ENCODE measurements around the gene LMBR1L. TPM values are rescaled to one million over a fixed set of nuclear protein-coding genes. Genes with fewer than 3 reads are reported as not detected.
"Not testable (repeated sequence)": the region's sequence is repeated elsewhere in the genome, so short reads cannot be mapped to it uniquely, and the experiment has no call there.

The LMBR1L gene
- total RNA-seq, 1 experiment from 2014 or later, result 9.0 TPM

DNA sequence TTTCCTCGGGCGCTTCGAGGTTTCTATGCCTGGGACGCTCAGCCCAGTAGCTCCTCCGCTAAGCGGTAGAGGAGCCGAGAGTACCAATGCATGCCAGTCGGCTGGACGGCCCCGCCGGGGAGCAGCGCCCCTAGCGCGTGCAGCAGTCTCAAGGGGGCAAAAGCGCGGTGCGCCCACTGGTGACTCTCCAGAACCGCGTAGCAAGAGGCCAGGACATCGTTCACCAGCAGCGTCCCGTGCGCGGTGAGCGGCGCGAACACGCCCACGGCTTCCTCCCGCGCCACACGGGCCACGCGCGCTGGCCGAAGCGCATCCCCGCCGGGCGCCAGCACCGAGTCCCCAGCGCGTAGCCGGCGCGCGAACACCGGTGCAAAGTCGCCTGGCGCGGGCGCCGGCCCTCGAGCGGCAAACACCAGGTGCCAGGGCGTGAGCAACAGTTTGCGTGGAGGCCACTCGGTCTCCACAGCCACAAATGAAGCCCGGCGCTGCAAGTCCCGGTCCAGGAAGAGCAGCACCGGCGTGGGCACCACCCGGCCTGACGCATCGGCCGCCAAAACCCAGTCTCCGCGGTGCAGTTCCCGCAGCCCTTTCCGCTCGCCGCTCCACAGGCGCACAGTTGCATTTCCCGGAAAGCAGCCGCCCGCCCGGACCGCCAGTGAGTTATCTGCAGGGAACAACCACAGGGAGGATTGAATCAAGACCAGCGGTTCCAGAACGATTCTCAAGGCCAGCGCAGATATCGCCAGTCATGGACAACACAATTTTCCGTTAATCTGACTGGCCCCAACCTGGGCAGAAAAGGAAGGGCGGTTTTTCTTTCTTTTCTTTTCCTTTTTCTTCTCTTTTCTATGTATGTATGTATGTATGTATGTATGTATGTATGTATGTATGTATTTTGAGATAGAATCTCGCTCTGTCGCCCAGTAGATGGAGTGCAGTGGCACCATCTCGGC, 20.6 kb downstream of the LMBR1L start:
- Histone ChIP-seq H3K27me3 (replicated peaks) (peaks cover 65% of the 10 kb centered on the region), H3K4me1 (replicated peaks) (peaks cover 33% of the 10 kb centered on the region), H3K9me3 (replicated peaks) (no peaks in the 10 kb centered on the region), H3K27ac (no peak overlapping the region), H3K36me3 (no peaks in the 10 kb centered on the region), H3K4me3 (peak overlapping the region; percentile 23)
- peak; percentile 33 to 57 for DNase-seq (ENCODE audit: low read depth in 1 of 2, low spot score in 2 of 2)

DNA sequence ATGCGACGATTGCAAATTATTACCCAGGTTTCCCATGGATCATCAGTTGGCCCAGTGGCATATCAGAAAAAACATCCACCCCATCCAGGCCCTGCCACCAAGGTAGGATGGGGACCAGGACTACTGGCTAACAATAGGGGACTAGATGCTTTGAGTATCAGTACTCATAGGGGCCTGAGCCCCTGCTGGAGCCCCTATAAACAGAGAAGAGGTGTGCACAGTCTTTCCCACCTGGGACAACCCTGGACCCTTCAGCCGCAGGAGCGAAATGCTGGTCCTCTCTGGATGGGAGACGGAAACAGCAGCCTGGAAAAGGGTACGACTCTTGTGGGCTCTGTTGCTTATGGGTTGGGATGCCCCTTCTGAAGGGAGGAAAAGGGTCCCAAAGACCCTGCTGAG, 21.7 kb downstream of the LMBR1L start:
- Histone ChIP-seq H3K27ac (no peak overlapping the region), H3K4me3 (no peak overlapping the region), H3K4me1 (replicated peaks) (peaks cover 26% of the 10 kb centered on the region), H3K27me3 (replicated peaks) (peaks cover 54% of the 10 kb centered on the region), H3K9me3 (replicated peaks) (no peaks in the 10 kb centered on the region), H3K36me3 (no peaks in the 10 kb centered on the region)
- DNase-seq (ENCODE audit: low read depth in 1 of 2, low spot score in 2 of 2), result no peak

DNA sequence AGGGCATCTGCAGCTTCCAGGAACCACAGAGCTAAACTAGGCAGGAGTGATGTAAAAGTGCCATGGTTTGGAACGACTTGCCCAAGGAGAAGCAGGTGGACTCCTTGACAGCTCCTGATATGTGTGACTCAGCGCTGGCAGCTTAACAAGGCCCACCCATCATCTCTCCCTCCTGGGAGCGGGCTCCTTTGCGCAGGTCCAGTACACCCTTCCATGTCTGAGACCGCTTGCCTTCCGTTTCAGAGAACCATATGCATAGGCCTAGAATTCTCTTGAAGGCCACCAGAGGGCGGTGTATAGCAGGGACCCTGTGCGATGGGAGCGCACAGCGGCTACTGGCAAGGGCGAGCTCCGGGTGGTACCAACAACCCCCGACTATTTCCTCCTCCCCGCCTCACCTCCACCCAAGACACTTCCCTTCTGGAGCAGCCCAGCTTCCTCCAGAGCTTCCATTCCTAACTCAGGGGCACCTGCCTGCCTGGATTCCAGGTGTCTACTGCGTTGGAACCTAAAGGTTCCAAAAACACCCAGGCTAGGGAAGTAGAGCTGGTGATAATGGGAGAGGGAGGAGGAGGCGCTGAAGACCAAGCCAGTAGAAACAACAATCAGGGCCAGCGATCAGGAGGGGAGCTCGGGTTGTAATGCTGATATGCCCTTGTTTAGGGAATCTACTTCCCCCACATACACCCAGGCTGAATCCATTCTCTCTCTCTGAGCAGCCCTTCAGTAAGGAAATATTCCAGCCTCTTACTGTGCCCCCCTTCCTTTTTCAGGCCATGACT, 22.3 kb downstream of the LMBR1L start:
- DNase-seq (ENCODE audit: low read depth in 1 of 2, low spot score in 2 of 2), result peak; percentile 79 to 91
- Histone ChIP-seq H3K36me3 (no peaks in the 10 kb centered on the region), H3K4me1 (replicated peaks) (peaks cover 26% of the 10 kb centered on the region), H3K27ac (no peak overlapping the region), H3K4me3 (no peak overlapping the region), H3K27me3 (replicated peaks) (peaks cover 48% of the 10 kb centered on the region), H3K9me3 (replicated peaks) (no peaks in the 10 kb centered on the region)

DNA sequence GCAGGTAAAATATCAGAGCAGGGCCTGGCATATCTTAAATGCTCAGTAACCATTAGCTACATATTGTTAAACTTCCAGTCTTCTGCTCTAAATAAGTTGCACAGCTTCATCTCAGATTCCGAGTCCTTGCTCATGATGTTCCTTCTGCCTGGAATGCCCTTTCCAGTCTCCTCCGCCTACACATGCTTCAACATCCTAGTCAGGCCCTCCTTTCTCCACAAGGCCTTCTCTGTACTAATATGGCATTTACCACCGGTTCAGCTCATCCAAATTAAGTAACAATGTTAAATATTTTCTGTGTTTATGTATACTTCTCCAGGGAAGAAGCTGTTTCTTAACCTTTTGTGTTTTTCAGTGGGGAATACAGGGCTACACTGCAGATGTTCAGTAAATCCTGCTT, 24.5 kb downstream of the LMBR1L start:
- Histone ChIP-seq H3K36me3 (no peaks in the 10 kb centered on the region), H3K9me3 (replicated peaks) (no peaks in the 10 kb centered on the region), H3K27me3 (replicated peaks) (peaks cover 25% of the 10 kb centered on the region), H3K27ac (no peak overlapping the region), H3K4me1 (replicated peaks) (peaks cover 17% of the 10 kb centered on the region), H3K4me3 (no peak overlapping the region)
- no peak for DNase-seq (ENCODE audit: low read depth in 1 of 2, low spot score in 2 of 2)

DNA sequence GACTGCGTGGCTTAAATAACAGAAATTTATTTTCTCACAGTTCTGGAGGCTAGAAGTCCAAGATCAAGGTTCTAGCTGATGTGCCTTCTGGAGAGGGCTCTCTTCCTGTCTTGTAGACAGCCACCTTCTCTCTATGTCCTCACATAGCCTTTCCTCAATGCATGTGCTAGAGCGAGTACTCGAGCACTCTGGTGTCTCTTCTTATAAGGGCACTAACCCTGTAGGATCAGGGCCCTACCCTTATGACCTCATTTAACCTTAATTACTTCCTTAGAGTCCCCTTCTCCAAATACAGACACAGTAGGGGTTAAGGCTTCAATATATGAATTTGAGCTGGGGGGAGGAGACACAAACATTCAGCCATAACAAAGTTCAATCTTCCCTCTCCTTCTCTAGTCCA, 26.2 kb downstream of the LMBR1L start:
- Histone ChIP-seq H3K4me3 (no peak overlapping the region), H3K9me3 (replicated peaks) (no peaks in the 10 kb centered on the region), H3K27me3 (replicated peaks) (peaks cover 11% of the 10 kb centered on the region), H3K4me1 (replicated peaks) (peaks cover 9% of the 10 kb centered on the region), H3K36me3 (no peaks in the 10 kb centered on the region), H3K27ac (no peak overlapping the region)
- no peak for DNase-seq (ENCODE audit: low read depth in 1 of 2, low spot score in 2 of 2)

DNA sequence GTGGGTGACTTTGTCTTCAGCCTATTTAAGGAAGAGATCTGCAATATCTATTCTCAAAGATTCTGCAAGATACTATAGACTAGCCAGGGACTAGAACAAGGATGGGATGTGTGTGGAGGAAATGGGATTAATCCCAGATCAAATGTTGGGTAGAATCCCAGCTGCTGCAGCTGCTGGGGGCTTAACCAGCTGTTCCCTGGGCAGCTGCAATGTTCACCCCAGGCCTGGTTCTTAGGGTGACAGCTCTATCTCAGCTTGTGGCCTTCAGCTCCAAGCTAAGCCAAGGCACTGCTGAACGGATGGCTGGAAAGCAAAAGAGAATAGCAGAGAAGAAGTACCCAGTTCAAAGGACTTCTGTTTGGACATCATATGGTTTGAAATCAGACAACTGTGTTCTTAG, 30.9 kb downstream of the LMBR1L start:
- Histone ChIP-seq H3K4me3 (no peak overlapping the region), H3K27me3 (replicated peaks) (no peaks in the 10 kb centered on the region), H3K36me3 (no peaks in the 10 kb centered on the region), H3K4me1 (replicated peaks) (no peaks in the 10 kb centered on the region), H3K9me3 (replicated peaks) (no peaks in the 10 kb centered on the region), H3K27ac (no peak overlapping the region)
- no peak for DNase-seq (ENCODE audit: low read depth in 1 of 2, low spot score in 2 of 2)

DNA sequence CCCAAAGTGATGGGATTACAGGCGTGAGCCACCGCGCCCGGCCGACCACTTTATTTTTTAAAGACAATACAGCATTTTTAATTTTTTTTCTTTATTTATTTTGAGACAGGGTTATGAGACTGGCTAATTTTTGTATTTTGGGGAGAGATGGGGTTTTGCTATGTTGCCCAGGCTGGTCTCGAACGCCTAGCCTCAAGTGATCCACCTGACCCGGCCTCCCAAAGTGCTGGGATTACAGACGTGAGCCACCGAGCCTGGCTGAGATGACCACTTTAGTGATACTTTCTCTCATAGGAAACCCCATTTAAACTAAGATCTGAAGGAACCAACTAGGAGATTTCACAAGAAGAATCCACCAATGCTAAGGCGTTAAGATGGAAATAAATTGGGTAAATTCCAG, 39.7 kb downstream of the LMBR1L start:
- no peak overlapping the region for H3K27ac ChIP-seq

DNA sequence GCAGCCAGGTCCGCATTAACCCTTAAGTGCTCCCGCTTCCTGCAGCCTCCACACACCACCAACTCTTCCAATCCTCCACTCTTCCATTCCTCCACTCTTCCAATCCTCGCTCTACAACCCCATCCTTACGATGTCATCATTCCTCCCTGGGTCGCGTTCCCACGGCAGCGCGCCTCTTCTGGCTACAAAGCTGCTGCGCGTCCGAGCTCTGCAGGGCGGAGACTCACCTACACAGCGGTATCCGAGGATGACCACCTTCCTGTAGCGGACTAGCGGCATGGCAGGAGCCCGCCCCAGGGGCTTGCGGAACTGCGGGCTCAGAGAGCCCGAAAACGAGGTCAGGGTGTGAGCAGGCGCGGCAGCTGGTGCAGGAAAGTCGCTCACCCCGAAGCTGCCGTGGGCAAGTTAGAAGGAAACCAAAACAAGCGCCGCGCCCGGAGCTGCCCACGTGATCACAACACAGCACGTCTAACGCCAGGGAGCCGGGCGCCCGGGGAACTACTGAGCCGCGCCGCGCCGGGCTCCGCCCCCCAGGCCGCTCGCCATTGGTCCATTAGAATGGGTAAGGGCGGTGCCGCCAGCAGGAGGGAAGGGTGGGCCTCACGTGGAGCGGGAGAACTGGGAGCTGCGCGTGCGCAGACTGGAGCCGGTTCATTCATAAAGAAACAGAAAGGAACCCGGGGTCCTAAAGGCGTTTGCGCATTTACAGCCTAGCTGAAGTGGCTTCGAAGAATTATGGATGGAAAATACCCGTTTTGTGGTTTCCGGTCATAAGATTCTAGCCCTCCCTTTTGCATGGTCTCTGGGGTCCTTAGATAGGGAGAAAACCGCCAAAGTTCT, 40.9 kb downstream of the LMBR1L start, which contains the start of gene RHEBL1:
TSS of gene RHEBL1 (minus strand) at position 473 of the 840 bp plus-strand sequence. CDS start at position 279, 194 bp downstream.
- no peaks in the 10 kb centered on the region for H3K27me3 ChIP-seq (replicated peaks)
- H3K4me3 ChIP-seq, result peak within 1 kb of the TSS; percentile 55
- H3K9me3 ChIP-seq (replicated peaks), result no peaks in the 10 kb centered on the region
- peak within 1 kb of the TSS; percentile 40 for H3K27ac ChIP-seq
- DNase-seq (ENCODE audit: low read depth in 1 of 2, low spot score in 2 of 2), result peak; percentile 96 to 99
- H3K4me1 ChIP-seq (replicated peaks), result peaks cover 10% of the 10 kb centered on the region
- H3K36me3 ChIP-seq, result no peaks in the 10 kb centered on the region

More for the DNA sequence above, 39.7 kb downstream of the LMBR1L start:
- Histone ChIP-seq H3K9me3 (replicated peaks) (no peaks in the 10 kb centered on the region), H3K4me1 (replicated peaks) (peaks cover 10% of the 10 kb centered on the region), H3K27me3 (replicated peaks) (no peaks in the 10 kb centered on the region), H3K4me3 (no peak overlapping the region), H3K36me3 (no peaks in the 10 kb centered on the region)
- no peak for DNase-seq (ENCODE audit: low read depth in 1 of 2, low spot score in 2 of 2)

DNA sequence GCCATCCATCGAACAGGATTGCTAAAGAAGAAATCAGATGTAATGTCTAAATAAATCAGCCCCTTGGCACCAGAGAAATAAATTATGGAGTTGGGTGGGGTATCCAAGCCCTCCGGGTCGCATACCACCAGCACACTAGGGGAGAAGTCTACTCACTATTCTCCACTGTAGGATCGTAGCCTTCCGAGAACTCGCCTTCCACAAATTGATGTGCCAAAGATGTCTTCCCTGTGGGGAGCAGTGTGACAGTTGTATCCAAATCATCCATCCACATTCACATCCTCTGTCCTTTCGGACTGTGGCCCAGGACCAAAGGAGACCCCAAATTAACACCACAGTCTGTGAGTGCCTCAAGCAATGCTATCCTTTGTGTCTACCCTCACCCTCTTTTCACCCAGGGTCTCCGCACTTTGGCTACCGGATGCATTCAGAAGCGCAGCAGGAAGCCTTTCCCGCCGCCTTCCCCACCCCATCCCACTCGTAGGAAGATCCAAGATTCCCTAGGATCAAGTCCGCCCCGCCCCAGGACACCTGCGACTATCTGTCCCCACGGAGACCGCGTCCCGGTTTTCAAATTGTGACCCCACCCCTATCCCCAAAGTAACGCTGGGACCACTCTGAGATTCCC, 41.7 kb downstream of the LMBR1L start:
- no peaks in the 10 kb centered on the region for H3K9me3 ChIP-seq (replicated peaks)
- no peaks in the 10 kb centered on the region for H3K36me3 ChIP-seq
- DNase-seq (ENCODE audit: low read depth in 1 of 2, low spot score in 2 of 2), result no peak
- H3K27ac ChIP-seq, result no peak overlapping the region
- no peaks in the 10 kb centered on the region for H3K27me3 ChIP-seq (replicated peaks)
- H3K4me1 ChIP-seq (replicated peaks), result peaks cover 10% of the 10 kb centered on the region
- H3K4me3 ChIP-seq, result peak overlapping the region; percentile 55

DNA sequence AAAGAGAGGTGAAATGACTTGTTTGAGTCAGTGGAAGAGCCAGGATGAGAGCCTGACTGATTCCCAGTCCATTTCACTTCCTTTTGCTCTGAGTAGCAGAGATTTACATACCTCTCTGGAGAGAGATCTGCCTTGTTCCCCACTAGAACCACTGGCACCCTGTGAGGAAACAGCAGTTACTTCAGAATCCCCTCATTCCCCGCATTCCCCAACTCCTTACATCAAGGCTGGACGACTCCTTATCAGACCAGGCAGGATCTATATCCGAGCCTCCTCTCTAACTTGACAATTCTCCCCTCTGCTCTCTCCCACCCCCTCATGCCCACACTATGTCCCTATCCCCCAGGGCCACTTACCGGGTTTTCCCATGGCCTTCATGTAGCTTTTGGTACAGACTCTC, 44.5 kb downstream of the LMBR1L start:
- no peaks in the 10 kb centered on the region for H3K9me3 ChIP-seq (replicated peaks)
- no peaks in the 10 kb centered on the region for H3K27me3 ChIP-seq (replicated peaks)
- H3K27ac ChIP-seq, result no peak overlapping the region
- no peak overlapping the region for H3K4me3 ChIP-seq
- no peak for DNase-seq (ENCODE audit: low read depth in 1 of 2, low spot score in 2 of 2)
- no peaks in the 10 kb centered on the region for H3K36me3 ChIP-seq
- H3K4me1 ChIP-seq (replicated peaks), result peaks cover 15% of the 10 kb centered on the region

DNA sequence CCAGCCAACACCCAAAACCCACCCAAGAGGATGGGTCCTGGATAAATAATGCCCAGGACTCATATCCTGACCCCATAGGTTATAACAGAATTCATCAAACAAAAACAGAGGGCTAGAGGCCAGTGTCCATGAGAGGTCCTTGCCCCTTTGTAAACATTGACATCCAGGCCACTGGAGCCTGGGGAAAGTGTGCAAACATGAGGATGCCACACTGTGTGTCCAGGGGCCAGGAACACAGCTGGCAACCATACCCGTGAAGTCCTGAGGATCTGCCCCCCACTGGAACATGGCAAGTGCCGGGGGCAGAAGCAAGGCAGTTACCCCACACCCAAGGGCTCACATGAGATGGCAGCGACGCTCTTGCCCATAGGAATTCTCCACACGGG, 45.9 kb downstream of the LMBR1L start:
- peaks cover 12% of the 10 kb centered on the region for H3K4me1 ChIP-seq (replicated peaks)
- peaks cover 8% of the 10 kb centered on the region for H3K36me3 ChIP-seq
- H3K27me3 ChIP-seq (replicated peaks), result no peaks in the 10 kb centered on the region
- H3K27ac ChIP-seq, result no peak overlapping the region
- DNase-seq (ENCODE audit: low read depth in 1 of 2, low spot score in 2 of 2), result no peak
- no peak overlapping the region for H3K4me3 ChIP-seq
- H3K9me3 ChIP-seq (replicated peaks), result no peaks in the 10 kb centered on the region; the same call in 1 of the 2 replicates

DNA sequence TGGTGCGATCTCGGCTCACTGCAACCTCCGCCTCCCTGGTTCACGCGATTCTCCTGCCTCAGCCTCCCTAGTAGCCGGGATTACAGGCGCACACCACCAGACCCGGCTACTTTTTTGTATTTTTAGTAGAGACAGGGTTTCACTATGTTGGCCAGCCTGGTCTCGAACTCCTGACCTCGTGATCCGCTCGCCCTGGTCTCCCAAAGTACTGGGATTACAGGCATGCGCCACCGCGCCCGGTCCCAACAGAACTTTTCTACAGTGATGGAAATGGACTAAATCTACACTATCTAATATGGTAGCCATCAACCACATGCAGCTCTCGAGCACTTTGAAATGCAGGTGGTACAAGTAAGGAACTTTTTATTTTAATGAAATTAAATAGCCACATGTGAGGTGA, 48.7 kb downstream of the LMBR1L start:
- not testable (repeated sequence) for DNase-seq (ENCODE audit: low read depth in 1 of 2, low spot score in 2 of 2)

DNA sequence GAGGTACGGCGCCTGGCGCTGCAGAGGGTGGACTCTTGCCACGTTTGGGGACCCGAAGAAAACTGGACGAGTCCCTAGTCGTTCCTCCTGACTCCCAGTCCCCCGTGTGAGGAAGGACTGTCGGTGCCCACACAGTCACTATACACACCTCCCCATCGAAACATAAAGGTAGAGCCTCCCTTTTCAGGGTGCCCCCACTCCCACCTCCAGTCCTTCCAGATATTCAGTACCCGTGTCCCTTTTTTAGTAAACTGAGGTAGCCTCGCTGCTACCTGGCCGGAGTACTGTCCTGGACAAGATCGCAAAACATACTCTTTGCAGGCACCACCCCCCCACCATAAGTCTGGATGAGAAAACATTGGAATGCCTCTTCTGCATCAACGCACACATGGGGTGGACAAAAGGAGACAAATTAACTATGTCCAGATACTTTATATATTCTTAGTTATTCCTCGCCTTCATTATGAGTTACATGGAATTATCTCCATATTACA, 49.4 kb downstream of the LMBR1L start:
- Histone ChIP-seq H3K4me3 (peak overlapping the region; percentile 98), H3K27me3 (replicated peaks) (no peaks in the 10 kb centered on the region), H3K9me3 (replicated peaks) (no peaks in the 10 kb centered on the region; the same call in 1 of the 2 replicates), H3K27ac (peak overlapping the region; percentile 93), H3K4me1 (replicated peaks) (peaks cover 31% of the 10 kb centered on the region), H3K36me3 (peaks cover 33% of the 10 kb centered on the region)
- DNase-seq (ENCODE audit: low read depth in 1 of 2, low spot score in 2 of 2), result no peak

More for the DNA sequence above, 48.7 kb downstream of the LMBR1L start:
- not testable (repeated sequence) for H3K4me3 ChIP-seq; H3K9me3 ChIP-seq (replicated peaks); H3K27ac ChIP-seq; H3K27me3 ChIP-seq (replicated peaks)
- Histone ChIP-seq H3K36me3 (peaks cover 27% of the 10 kb centered on the region), H3K4me1 (replicated peaks) (peaks cover 24% of the 10 kb centered on the region)
